ENCODE results near the gene CNNM1.

- TF ChIP-seq CTCF (IDR thresholded peaks at IDR 0.05) = no peak
- TF ChIP-seq POLR2A (IDR thresholded peaks at IDR 0.05) = no peak
Observed at GRCh38 chr10:99422529-99423096, 93.5 kb downstream of the CNNM1 start.

All from uterus (tissue), 2 donors.